ENCODE data around the gene CEP128.

- TF ChIP-seq JUNB (IDR thresholded peaks at IDR 0.05; ENCODE audit: unreplicated experiment) (no peak), EZH2 (IDR thresholded peaks at IDR 0.05; ENCODE audit: low read depth, unreplicated experiment) (no peak), EZH2phosphoT487 (IDR thresholded peaks at IDR 0.05; ENCODE audit: unreplicated experiment) (no peak), CREB1 (CRISPR knock-in tag; IDR thresholded peaks at IDR 0.05; ENCODE audit: low read depth) (no peak), POLR2AphosphoS5 (IDR thresholded peaks at IDR 0.05; ENCODE audit: low read depth) (no peak), ZNF114 (CRISPR knock-in tag; IDR thresholded peaks at IDR 0.05) (no peak), STAT1 (IDR thresholded peaks at IDR 0.05; ENCODE audit: unreplicated experiment) (no peak)
- TF ChIP-seq, protein P1, sequence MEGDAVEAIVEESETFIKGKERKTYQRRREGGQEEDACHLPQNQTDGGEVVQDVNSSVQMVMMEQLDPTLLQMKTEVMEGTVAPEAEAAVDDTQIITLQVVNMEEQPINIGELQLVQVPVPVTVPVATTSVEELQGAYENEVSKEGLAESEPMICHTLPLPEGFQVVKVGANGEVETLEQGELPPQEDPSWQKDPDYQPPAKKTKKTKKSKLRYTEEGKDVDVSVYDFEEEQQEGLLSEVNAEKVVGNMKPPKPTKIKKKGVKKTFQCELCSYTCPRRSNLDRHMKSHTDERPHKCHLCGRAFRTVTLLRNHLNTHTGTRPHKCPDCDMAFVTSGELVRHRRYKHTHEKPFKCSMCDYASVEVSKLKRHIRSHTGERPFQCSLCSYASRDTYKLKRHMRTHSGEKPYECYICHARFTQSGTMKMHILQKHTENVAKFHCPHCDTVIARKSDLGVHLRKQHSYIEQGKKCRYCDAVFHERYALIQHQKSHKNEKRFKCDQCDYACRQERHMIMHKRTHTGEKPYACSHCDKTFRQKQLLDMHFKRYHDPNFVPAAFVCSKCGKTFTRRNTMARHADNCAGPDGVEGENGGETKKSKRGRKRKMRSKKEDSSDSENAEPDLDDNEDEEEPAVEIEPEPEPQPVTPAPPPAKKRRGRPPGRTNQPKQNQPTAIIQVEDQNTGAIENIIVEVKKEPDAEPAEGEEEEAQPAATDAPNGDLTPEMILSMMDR (conservative IDR thresholded peaks at IDR 0.05; ENCODE audit: low read depth in 2 of 2) = no peak
- TF ChIP-seq, protein P2, sequence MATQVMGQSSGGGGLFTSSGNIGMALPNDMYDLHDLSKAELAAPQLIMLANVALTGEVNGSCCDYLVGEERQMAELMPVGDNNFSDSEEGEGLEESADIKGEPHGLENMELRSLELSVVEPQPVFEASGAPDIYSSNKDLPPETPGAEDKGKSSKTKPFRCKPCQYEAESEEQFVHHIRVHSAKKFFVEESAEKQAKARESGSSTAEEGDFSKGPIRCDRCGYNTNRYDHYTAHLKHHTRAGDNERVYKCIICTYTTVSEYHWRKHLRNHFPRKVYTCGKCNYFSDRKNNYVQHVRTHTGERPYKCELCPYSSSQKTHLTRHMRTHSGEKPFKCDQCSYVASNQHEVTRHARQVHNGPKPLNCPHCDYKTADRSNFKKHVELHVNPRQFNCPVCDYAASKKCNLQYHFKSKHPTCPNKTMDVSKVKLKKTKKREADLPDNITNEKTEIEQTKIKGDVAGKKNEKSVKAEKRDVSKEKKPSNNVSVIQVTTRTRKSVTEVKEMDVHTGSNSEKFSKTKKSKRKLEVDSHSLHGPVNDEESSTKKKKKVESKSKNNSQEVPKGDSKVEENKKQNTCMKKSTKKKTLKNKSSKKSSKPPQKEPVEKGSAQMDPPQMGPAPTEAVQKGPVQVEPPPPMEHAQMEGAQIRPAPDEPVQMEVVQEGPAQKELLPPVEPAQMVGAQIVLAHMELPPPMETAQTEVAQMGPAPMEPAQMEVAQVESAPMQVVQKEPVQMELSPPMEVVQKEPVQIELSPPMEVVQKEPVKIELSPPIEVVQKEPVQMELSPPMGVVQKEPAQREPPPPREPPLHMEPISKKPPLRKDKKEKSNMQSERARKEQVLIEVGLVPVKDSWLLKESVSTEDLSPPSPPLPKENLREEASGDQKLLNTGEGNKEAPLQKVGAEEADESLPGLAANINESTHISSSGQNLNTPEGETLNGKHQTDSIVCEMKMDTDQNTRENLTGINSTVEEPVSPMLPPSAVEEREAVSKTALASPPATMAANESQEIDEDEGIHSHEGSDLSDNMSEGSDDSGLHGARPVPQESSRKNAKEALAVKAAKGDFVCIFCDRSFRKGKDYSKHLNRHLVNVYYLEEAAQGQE (IDR thresholded peaks at IDR 0.05; ENCODE audit: unreplicated experiment) = no peak
Measured at GRCh38 chr14:80946187-80946586, 4.6 kb upstream of the CEP128 start.
